PC-3 (cell line): ENCODE data around the gene CELF2. TPM values are rescaled to one million over a fixed set of nuclear protein-coding genes. Genes with fewer than 3 reads are reported as not detected.

ENCODE experiments used
- ATAC-seq: fragments of 200-7000 bp; cut with Tn5 transposase; 2 replicates; pipeline ENCODE4 v1.9.1; 2020; ENCODE audit warnings: mild to moderate bottlenecking, moderate library complexity
- BruUV-seq: library from RNA; stranded (reverse); fragments of 400-500 nt; replicated peaks from 2 replicates; lab custom pipeline; 2021; lab: Mats Ljungman, UMichigan
- CTCF ChIA-PET: fragments of 300-600 bp; sonication (Branson Sonifier 250); formaldehyde crosslinking; loops from one replicate; lab custom pipeline; 2022; ENCODE audit warnings: antibody characterized with exemption; lab: Charles Lee
- POLR2A ChIA-PET: fragments of 300-600 bp; sonication (Branson Sonifier 250); formaldehyde crosslinking; loops from one replicate; lab custom pipeline; 2022; ENCODE audit warnings: antibody characterized with exemption; ENCODE audit not compliant: unreplicated experiment; lab: Charles Lee
- DNase-seq: peaks from one replicate; pipeline ENCODE4 v3.0.0-alpha.2; 2015
- H2AFZ ChIP-seq: fragments of 300-600 bp; sonication (generic); 2 replicates; pipeline ENCODE4 v1.6.0; 2016; ENCODE audit warnings: antibody characterized with exemption, low read length
- H3F3A ChIP-seq: fragments of 300-600 bp; sonication (generic); one replicate; pipeline ENCODE4 v1.6.0; 2017; ENCODE audit warnings: antibody characterized with exemption, low read length, control low read depth, mild to moderate bottlenecking; ENCODE audit not compliant: unreplicated experiment
- H3K27ac ChIP-seq: fragments of 300-600 bp; sonication (generic); 2 replicates; pipeline ENCODE4 v1.5.1; 2016; ENCODE audit warnings: mild to moderate bottlenecking, low read length
- H3K27me3 ChIP-seq: fragments of 300-600 bp; sonication (generic); 2 replicates; pipeline ENCODE4 v1.6.1; 2016; ENCODE audit warnings: low read length, mixed read lengths
- H3K36me3 ChIP-seq: fragments of 300-600 bp; sonication (generic); 2 replicates; pipeline ENCODE4 v1.6.1; 2016; ENCODE audit warnings: low read depth, mixed run types, low read length, mixed read lengths
- H3K4me1 ChIP-seq: fragments of 300-600 bp; sonication (generic); 2 replicates; pipeline ENCODE4 v1.5.1; 2016; ENCODE audit warnings: low read length; ENCODE audit not compliant: insufficient read depth
- H3K4me2 ChIP-seq: fragments of 300-600 bp; sonication (generic); 2 replicates; pipeline ENCODE4 v1.6.0; 2016; ENCODE audit warnings: low read length
- H3K4me3 ChIP-seq: fragments of 300-600 bp; sonication (generic); 2 replicates; pipeline ENCODE4 v1.5.1; 2016; ENCODE audit warnings: mild to moderate bottlenecking, low read length, mixed read lengths
- H3K79me2 ChIP-seq: fragments of 300-600 bp; sonication (generic); 2 replicates; pipeline ENCODE4 v1.6.1; 2017; ENCODE audit warnings: low read length, mixed read lengths
- H3K9ac ChIP-seq: fragments of 300-600 bp; sonication (generic); 2 replicates; pipeline ENCODE4 v1.6.0; 2016; ENCODE audit warnings: mild to moderate bottlenecking, low read length
- H3K9me2 ChIP-seq: fragments of 300-600 bp; sonication (generic); replicated peaks from 2 replicates; pipeline ENCODE4 v1.6.1; 2016; ENCODE audit warnings: mixed run types, low read length, mixed read lengths
- H3K9me3 ChIP-seq: fragments of 300-600 bp; sonication (generic); 2 replicates; pipeline ENCODE4 v1.6.1; 2016; ENCODE audit warnings: low read length, mixed read lengths
- H4K20me1 ChIP-seq: fragments of 300-600 bp; sonication (generic); 2 replicates; pipeline ENCODE4 v1.6.1; 2016; ENCODE audit warnings: low read length, mixed read lengths
- CTCF ChIP-seq: fragments of 300-600 bp; sonication (generic); conservative IDR thresholded peaks from 2 replicates; pipeline ENCODE4 v1.5.1; 2017; ENCODE audit warnings: antibody characterized with exemption, low read depth, mild to moderate bottlenecking, low read length
- EZH2 ChIP-seq: fragments of 300-600 bp; sonication (generic); IDR thresholded peaks from one replicate; pipeline ENCODE4 v1.6.1; 2017; ENCODE audit warnings: antibody characterized with exemption, mild to moderate bottlenecking, low read length; ENCODE audit not compliant: unreplicated experiment
- EZH2phosphoT487 ChIP-seq: fragments of 300-600 bp; sonication (generic); IDR thresholded peaks from 2 replicates; pipeline ENCODE4 v1.6.1; 2018; ENCODE audit warnings: mild to moderate bottlenecking, antibody characterized with exemption, low read length, borderline replicate concordance
- intact Hi-C: fragments of 100-400 bp; cut with micrococcal nuclease; formaldehyde crosslinking; loops from 2 replicates; pipeline ENCODE4 v1.9.0; 2023
- total RNA-seq: library from RNA; depleted of rRNA; stranded (reverse); fragments of >200 nt; gene quantifications from 2 replicates; pipeline ENCODE4 v1.2.3, GENCODE V29; 2014

CELF2 gene
- total RNA-seq, 1 experiment from 2014 or later, result not detected

DNA sequence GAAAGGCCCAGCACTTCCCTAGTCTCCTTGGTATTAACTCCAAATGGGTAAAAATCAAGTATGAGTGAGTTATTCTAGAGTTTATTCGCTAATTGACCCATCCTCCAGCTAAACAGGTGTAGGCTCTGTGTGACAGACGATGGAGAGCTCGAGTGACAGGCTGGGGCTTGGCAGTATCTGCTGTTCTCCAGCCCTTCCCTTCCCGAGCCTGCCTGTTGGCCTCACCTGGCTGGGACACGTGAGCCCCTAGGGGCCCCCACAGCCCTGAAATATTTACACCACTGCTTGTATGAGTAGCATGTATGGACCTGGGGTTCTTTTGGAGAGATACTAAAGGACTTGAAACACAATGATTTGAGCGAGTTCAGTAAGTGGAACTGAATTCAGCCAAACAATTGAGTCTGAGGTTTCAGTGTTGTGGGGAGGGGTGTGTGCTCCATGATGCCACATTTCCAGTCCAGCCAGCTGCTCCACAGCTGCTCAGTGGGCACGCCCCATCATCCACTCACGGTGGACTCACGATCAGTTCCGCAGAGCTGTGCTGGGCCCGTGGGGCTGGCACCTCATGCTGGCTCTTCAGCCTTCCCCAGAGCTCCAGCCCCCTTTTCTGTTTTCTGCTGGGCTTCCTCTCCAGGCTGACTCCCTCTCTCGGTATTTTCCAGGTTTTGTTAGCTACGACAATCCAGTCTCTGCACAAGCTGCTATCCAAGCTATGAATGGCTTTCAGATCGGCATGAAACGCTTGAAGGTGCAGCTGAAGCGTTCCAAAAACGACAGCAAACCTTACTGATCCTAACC, 310.8 kb downstream of the CELF2 start:
- no peaks in the 10 kb centered on the region for H3K4me1 ChIP-seq
- H3K36me3 ChIP-seq, result no peaks in the 10 kb centered on the region
- H3K9me2 ChIP-seq, result no peaks in the 10 kb centered on the region
- no peak overlapping the region for H3K9ac ChIP-seq
- TF ChIP-seq EZH2phosphoT487 (no peak), EZH2 (no peak), CTCF (no peak)
- no peak overlapping the region for H3K4me3 ChIP-seq
- ATAC-seq (no peak), DNase-seq (no peak)
- H3K27ac ChIP-seq, result no peak overlapping the region
- H3K4me2 ChIP-seq, result no peak overlapping the region
- H3F3A ChIP-seq, result no peaks in the 10 kb centered on the region
- BruUV-seq, result no TSS peak
- H3K27me3 ChIP-seq, result peaks cover 57% of the 10 kb centered on the region
- CTCF ChIA-PET, result no interaction called here
- no peak overlapping the region for H2AFZ ChIP-seq
- no peaks in the 10 kb centered on the region for H3K9me3 ChIP-seq
- no peaks in the 10 kb centered on the region for H4K20me1 ChIP-seq
- intact Hi-C loops, result no loop called here
- POLR2A ChIA-PET, result no interaction called here
- H3K79me2 ChIP-seq, result no peaks in the 10 kb centered on the region

- Histone ChIP-seq H4K20me1 (no peaks in the 10 kb centered on the region), H3K27ac (no peak overlapping the region), H3K4me3 (no peak overlapping the region), H3K9me2 (no peaks in the 10 kb centered on the region), H3K79me2 (no peaks in the 10 kb centered on the region), H3K4me1 (no peaks in the 10 kb centered on the region), H3K27me3 (peaks cover 64% of the 10 kb centered on the region), H3K9ac (no peak overlapping the region), H3F3A (no peaks in the 10 kb centered on the region), H2AFZ (no peak overlapping the region), H3K9me3 (no peaks in the 10 kb centered on the region), H3K36me3 (no peaks in the 10 kb centered on the region), H3K4me2 (no peak overlapping the region)
- ATAC-seq (no peak), DNase-seq (no peak)
- BruUV-seq, result no TSS peak
- CTCF ChIA-PET, result no interaction called here
- POLR2A ChIA-PET, result no interaction called here
- intact Hi-C loops, result no loop called here
- TF ChIP-seq CTCF (no peak), EZH2phosphoT487 (no peak), EZH2 (no peak)
Measured at GRCh38 chr10:11329062-11329673, 311.5 kb downstream of the CELF2 start.
